Smooth muscle cell (in vitro differentiated cells): Measurements from ENCODE around the gene LCP1. TPM values are rescaled to one million over a fixed set of nuclear protein-coding genes. Genes with fewer than 3 reads are reported as not detected.

ENCODE experiments used
- DNase-seq: peaks from one replicate; lab custom pipeline; 2025; ENCODE audit not compliant: unreplicated experiment; lab: John Stamatoyannopoulos, UW
- H2AFZ ChIP-seq: fragments of 200-600 bp; sonication (generic); 2 replicates; pipeline ENCODE4 v1.6.0; 2016; ENCODE audit warnings: antibody characterized with exemption, low read depth, mild to moderate bottlenecking
- H3F3A ChIP-seq: fragments of 200-600 bp; sonication (generic); 2 replicates; pipeline ENCODE4 v1.6.0; 2017; ENCODE audit warnings: antibody characterized with exemption, low read depth
- H3K27ac ChIP-seq: fragments of 200-600 bp; sonication (generic); 2 replicates; pipeline ENCODE4 v1.5.1; 2016; ENCODE audit warnings: low read depth, mild to moderate bottlenecking
- H3K27me3 ChIP-seq: fragments of 200-600 bp; sonication (generic); 2 replicates; pipeline ENCODE4 v1.6.1; 2016; ENCODE audit warnings: low read depth, mild to moderate bottlenecking
- H3K36me3 ChIP-seq: fragments of 200-600 bp; sonication (generic); 2 replicates; pipeline ENCODE4 v1.5.1; 2016; ENCODE audit warnings: low read depth
- H3K4me1 ChIP-seq: fragments of 200-600 bp; sonication (generic); 2 replicates; pipeline ENCODE4 v1.5.1; 2016; ENCODE audit warnings: low read depth
- H3K4me2 ChIP-seq: fragments of 200-600 bp; sonication (generic); 2 replicates; pipeline ENCODE4 v1.6.0; 2016; ENCODE audit warnings: mild to moderate bottlenecking
- H3K4me3 ChIP-seq: fragments of 200-600 bp; sonication (generic); 2 replicates; pipeline ENCODE4 v1.5.1; 2016; ENCODE audit warnings: mild to moderate bottlenecking
- H3K79me2 ChIP-seq: fragments of 200-600 bp; sonication (generic); 2 replicates; pipeline ENCODE4 v1.6.0; 2016; ENCODE audit warnings: low read depth, mild to moderate bottlenecking
- H3K9ac ChIP-seq: fragments of 200-600 bp; sonication (generic); 2 replicates; pipeline ENCODE4 v1.6.0; 2016; ENCODE audit warnings: low read depth
- H3K9me3 ChIP-seq: fragments of 200-600 bp; sonication (generic); replicated peaks from 2 replicates; pipeline ENCODE4 v1.5.1; 2016; ENCODE audit warnings: low read depth
- H4K20me1 ChIP-seq: fragments of 200-600 bp; sonication (generic); 2 replicates; pipeline ENCODE4 v1.6.0; 2016; ENCODE audit warnings: low read depth
- CTCF ChIP-seq: fragments of 200-600 bp; sonication (generic); IDR thresholded peaks from 2 replicates; pipeline ENCODE4 v1.5.1; 2017; ENCODE audit warnings: borderline replicate concordance, mild to moderate bottlenecking, antibody characterized with exemption; ENCODE audit not compliant: insufficient read depth, poor library complexity, severe bottlenecking
- WGBS: methylation state at CpG from one replicate; pipeline ENCODE4 v1.1.7; 2016; ENCODE audit warnings: low lambda C conversion rate; 5-methylcytosine and 5-hydroxymethylcytosine counted together
- polyA plus RNA-seq: library from polyadenylated mRNA; unstranded; fragments of >200 nt; fragmentation: Nextera tagmentation; extraction: Ambion mirVana; gene quantifications from 2 replicates; pipeline ENCODE4 v1.2.1, GENCODE V29; 2016
- total RNA-seq: library from RNA; depleted of rRNA; stranded (reverse); fragments of >200 nt; gene quantifications from 2 replicates; pipeline ENCODE4 v1.2.3, GENCODE V29; 2014

Gene LCP1
- total and polyA plus RNA-seq, 2 experiments from 2014 or later = 7.6 to 38.7 TPM

- Histone ChIP-seq H3K9me3 (no peaks in the 10 kb centered on the region), H3K27me3 (no peaks in the 10 kb centered on the region), H3K4me2 (no peak overlapping the region), H3F3A (no peaks in the 10 kb centered on the region), H3K79me2 (no peaks in the 10 kb centered on the region), H4K20me1 (no peaks in the 10 kb centered on the region), H3K4me1 (no peaks in the 10 kb centered on the region), H2AFZ (no peak overlapping the region), H3K4me3 (no peak overlapping the region), H3K27ac (no peak overlapping the region), H3K9ac (no peak overlapping the region), H3K36me3 (no peaks in the 10 kb centered on the region)
- no peak for DNase-seq
- TF ChIP-seq CTCF = no peak
- 79% methylated on average over 7 of the region's 7 CpGs for WGBS
These were observed 27.7 kb downstream of the LCP1 start for GRCh38 chr13:46154136-46154801.

DNA sequence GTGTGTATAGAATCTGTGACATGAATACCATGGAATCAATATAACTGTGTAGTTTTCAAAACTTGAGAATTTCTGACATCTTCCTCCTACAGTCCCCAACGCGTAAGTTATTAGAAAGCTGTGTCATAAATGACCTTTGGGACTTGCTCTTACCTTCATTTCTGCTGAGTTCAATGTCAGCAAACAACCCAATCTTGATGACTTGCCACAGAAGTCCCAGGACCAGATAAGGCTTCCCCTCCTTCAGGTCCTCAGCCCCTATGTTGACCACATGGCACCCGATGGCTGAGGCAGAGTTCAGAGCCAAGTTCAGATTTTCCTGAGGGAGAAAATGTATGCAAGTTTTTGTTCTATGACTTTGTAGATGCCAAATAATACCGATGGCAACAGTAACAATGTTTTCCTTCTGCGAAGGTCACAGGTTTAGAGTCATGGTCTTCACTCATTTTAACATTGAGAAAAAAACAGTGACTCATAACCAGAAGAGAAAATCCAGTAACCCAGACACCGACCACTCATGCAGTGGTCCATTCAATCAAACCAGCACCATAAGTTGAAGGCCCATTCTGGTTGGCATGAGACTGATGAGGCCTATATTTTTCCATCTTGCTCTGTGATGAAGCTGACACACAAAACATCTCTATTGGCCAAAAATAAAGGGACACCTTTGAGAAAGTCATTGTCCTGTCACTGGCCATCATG lies 29.2 kb downstream of the LCP1 start:
- 99% methylated on average over 6 of the region's 6 CpGs for WGBS
- no peaks in the 10 kb centered on the region for H4K20me1 ChIP-seq
- no peak for TF ChIP-seq CTCF

GRCh38 chr13:46150134-46150693 lies 31.8 kb downstream of the LCP1 start:
- WGBS = 94% methylated on average over 1 of the region's 1 CpG
- TF ChIP-seq CTCF = no peak
- H3K27me3 ChIP-seq = no peaks in the 10 kb centered on the region
- H3K36me3 ChIP-seq = no peaks in the 10 kb centered on the region
- H2AFZ ChIP-seq = no peak overlapping the region
- no peaks in the 10 kb centered on the region for H3K4me1 ChIP-seq
- H3K9me3 ChIP-seq = no peaks in the 10 kb centered on the region
- DNase-seq = no peak
- no peaks in the 10 kb centered on the region for H3K79me2 ChIP-seq
- H3K4me3 ChIP-seq = no peak overlapping the region
- H3F3A ChIP-seq = no peaks in the 10 kb centered on the region
- no peak overlapping the region for H3K4me2 ChIP-seq
- no peak overlapping the region for H3K9ac ChIP-seq
- H4K20me1 ChIP-seq = no peaks in the 10 kb centered on the region
- no peak overlapping the region for H3K27ac ChIP-seq

More for the DNA sequence above, 29.2 kb downstream of the LCP1 start:
- no peaks in the 10 kb centered on the region for H3F3A ChIP-seq
- no peaks in the 10 kb centered on the region for H3K36me3 ChIP-seq
- no peaks in the 10 kb centered on the region for H3K9me3 ChIP-seq
- no peaks in the 10 kb centered on the region for H3K79me2 ChIP-seq
- H3K4me2 ChIP-seq = no peak overlapping the region
- H3K4me1 ChIP-seq = no peaks in the 10 kb centered on the region
- no peak overlapping the region for H3K9ac ChIP-seq
- no peak for DNase-seq
- H3K4me3 ChIP-seq = no peak overlapping the region
- H2AFZ ChIP-seq = no peak overlapping the region
- no peak overlapping the region for H3K27ac ChIP-seq
- H3K27me3 ChIP-seq = no peaks in the 10 kb centered on the region
